Stimulated activated CD4-positive, alpha-beta T cell treated with anti-CD3 and anti-CD28 coated beads, Interleukin-1b, Interleukin-23, amount 100 ng/mL, for 1 hour (primary cell): ENCODE results near the gene CENPB.
"Not testable (repeated sequence)": the region's sequence is repeated elsewhere in the genome, so short reads cannot be mapped to it uniquely, and the experiment has no call there.

Experiments used
- DNase-seq, 2 donors: peaks; one replicate each; pipeline ENCODE4 v3.0.0-alpha.2; 2020; ENCODE audit warnings: low read depth in 2 of 2

CENPB gene, protein sequence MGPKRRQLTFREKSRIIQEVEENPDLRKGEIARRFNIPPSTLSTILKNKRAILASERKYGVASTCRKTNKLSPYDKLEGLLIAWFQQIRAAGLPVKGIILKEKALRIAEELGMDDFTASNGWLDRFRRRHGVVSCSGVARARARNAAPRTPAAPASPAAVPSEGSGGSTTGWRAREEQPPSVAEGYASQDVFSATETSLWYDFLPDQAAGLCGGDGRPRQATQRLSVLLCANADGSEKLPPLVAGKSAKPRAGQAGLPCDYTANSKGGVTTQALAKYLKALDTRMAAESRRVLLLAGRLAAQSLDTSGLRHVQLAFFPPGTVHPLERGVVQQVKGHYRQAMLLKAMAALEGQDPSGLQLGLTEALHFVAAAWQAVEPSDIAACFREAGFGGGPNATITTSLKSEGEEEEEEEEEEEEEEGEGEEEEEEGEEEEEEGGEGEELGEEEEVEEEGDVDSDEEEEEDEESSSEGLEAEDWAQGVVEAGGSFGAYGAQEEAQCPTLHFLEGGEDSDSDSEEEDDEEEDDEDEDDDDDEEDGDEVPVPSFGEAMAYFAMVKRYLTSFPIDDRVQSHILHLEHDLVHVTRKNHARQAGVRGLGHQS

GRCh38 chr20:3786665-3787323, at the start of gene CENPB:
TSS of gene CENPB (minus strand) at chr20:3786740. CDS start at chr20:3786483, 257 bp downstream.
- DNase-seq, result peak; percentile 85 to 90

DNA sequence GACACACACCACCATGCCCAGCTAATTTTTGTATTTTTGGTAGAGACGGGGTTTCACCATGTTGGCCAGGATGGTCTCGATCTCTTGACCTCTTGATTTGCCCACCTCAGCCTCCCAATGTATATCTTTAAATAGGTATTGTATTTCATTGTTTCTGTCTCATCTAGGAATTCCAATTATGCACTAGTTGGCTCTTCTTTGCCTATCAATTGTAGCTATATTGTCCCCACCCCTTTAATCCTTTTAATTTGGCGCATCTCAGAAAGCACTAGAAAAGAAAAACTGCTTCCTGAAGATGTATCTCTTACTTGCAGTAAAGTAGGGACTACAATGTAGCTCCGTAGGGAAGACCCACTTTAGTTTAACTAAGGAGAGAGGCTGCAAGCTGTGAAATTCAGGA, 49.6 kb upstream of the CENPB start:
- no peak for DNase-seq

DNA sequence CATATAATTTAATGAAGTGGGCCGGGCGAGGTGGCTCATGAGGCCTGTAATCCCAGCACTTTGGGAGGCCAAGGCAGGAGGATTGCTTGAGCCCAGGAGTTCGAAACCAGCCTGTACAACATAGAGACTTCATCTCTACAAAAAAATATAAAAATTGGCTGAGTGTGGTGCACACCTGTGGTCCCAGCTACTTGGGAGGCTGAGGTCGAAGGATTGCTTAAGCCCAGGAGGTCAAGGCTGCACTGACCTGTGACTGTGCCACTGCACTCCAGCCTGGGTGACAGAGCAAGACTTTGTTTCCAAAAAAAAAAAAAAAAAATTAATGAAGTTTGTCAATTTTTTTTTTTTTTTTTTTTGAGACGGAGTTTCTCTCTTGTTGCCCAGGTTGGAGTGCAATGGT, 43.4 kb upstream of the CENPB start:
- not testable (repeated sequence) for DNase-seq

DNA sequence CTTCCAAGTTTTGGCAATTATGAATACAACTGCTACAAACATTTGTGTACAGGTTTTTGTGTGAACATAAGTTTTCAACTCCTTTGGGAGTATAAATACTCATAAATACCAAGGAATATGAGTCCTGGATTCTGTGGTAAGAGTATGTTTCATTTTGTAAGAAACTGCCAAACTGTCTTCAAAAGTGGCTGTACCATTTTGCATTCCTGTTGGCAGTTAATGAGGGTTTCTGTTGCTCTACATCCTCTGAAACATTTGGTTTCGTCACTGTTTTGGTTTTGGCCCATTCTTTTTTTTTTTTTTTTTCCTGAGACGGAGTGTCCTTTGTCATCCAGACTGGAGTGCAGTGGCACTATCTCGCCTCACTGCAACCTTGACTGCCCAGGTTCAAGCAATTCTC, 42.3 kb upstream of the CENPB start:
- no peak for DNase-seq

DNA sequence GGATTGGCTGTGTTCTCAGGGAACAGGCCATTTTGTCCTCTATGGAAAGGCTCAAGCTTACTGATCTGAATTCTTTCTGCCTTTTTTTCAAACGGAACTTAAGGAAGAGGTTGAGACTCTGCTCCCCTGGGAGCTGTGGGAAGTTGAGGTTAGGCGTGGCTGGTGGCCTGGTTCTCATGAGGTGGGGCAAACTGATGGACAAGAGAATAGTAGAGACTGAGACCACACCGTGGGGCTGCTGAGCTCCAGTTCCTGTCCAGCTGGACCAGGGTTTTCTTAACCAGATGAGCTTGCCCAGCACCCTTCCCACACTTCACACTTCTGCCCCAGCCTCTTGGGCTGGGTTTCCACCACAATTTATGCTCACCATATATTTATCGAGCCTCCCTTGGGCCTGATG, 39.9 kb upstream of the CENPB start:
- no peak for DNase-seq

- no peak for DNase-seq
Observed at GRCh38 chr20:3825526-3825925, 39.0 kb upstream of the CENPB start.

- no peak for DNase-seq
Observed at GRCh38 chr20:3823881-3824280, 37.3 kb upstream of the CENPB start.

DNA sequence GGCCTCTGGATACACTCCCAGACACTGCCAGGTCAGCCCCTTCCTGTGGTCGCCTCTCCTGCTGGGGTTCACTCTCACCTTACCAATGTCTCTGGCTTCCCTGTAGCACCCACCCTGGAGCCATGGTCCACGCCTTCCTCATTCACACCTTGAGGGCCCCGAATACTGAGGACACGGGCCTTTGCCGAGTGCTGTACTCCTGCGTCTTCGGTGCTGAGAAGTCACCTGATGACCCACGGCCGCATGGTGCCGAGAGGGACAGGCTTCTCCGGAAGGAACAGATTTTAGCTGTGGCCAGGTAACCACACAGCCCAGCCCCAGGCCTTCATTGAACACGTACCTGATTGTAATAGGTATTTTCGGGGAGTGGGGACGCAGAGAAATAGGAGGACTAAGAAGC, 35.5 kb upstream of the CENPB start:
- no peak for DNase-seq

DNA sequence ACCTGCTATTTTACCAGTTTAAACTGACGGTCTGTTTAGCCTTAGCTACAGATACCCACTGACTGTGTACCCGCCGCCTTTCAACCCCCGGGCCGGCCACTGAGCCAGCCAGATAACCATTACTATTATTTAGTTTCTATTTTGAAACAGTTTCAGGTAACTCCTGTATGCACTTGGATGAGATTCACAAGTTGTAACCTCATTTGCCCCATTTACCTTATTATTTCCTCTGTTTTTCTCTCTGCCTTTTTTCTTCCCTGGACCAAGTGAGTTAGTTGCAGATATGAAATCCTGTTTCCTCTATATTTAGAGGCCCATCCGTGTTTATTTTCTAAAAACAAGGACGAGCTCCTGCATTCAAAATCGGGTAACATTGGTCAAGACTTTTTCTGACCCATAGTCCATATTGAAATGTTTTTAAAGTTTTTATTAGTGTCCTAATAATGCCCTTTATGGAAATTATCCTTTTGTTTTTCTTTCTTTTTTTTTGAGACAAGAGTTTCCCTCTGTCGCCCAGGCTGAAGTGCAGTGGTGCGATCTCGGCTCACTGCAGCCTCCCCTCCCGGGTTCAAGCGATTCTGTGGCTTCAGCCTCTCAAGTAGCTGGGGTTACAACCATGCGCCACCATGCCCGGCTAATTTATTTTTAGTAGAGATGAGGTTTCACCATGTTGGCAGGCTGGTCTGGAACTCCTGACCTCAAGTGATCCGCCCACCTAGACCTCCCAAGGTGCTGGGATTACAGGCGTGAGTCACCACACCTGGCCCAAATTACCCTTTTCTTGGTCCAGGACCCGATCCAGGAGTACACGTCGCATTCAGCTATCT, 34.6 kb upstream of the CENPB start:
- DNase-seq, result no peak

- peak; percentile 66 to 78 for DNase-seq
Observed at GRCh38 chr20:3820048-3820900, 33.7 kb upstream of the CENPB start, which contains the start of gene AP5S1. TSS of gene AP5S1 (plus strand) at chr20:3820547. CDS start at chr20:3822118, 1,571 bp downstream.

GRCh38 chr20:3819411-3820047, 33.0 kb upstream of the CENPB start:
- no peak for DNase-seq

DNA sequence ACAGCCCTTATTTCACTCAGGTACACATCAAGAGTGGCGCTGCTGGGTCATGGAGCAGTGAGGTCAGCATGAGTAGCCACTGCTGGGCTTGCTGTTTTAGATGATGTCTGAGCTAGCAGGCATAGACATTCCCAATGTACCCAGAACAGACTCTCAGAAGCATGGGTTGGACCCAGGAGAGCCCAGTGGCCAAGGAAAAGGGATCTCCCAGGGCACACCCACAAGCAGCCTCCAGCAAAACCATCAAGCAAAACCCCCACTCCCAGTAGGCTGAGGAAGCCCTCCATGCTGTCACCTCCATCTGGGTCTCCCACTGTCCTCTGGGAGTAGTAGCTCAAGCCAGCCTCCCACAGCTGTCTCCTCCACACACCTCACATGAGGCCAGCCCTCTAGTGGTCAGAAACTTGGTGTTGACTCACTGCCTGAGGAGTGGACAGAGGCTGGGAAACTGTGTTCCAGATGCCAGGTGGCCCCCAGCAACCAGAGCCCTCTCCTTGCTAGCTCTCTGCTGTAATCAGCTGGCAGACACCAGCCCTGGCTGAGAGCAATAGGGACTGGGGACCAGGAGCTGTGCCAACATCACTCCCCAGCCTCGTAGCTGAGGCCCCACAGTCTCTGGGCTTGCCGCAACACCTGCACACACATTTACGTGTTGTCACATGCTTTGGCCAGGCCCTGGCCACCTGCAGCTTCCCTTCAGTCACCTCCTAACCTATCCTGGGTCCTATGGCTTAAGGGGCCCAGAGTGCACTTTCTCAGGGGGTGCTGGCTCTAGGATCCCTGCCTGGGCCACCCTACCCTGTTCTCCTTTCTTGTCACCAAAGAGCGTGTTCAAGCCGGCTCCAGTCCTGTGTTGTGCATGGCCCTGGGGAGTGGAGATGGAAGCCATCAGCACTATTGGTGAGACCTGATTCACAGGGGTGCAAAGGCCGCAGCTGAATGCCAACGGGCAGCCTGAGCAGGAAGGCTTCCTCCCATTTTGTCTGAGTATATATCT, 31.9 kb upstream of the CENPB start:
- DNase-seq, result no peak

- DNase-seq, result no peak
Observed at GRCh38 chr20:3815703-3816315, 29.3 kb upstream of the CENPB start.

GRCh38 chr20:3814928-3815495, 28.5 kb upstream of the CENPB start:
- no peak for DNase-seq

- DNase-seq, result no peak
Observed at GRCh38 chr20:3813848-3814581, 27.5 kb upstream of the CENPB start.

DNA sequence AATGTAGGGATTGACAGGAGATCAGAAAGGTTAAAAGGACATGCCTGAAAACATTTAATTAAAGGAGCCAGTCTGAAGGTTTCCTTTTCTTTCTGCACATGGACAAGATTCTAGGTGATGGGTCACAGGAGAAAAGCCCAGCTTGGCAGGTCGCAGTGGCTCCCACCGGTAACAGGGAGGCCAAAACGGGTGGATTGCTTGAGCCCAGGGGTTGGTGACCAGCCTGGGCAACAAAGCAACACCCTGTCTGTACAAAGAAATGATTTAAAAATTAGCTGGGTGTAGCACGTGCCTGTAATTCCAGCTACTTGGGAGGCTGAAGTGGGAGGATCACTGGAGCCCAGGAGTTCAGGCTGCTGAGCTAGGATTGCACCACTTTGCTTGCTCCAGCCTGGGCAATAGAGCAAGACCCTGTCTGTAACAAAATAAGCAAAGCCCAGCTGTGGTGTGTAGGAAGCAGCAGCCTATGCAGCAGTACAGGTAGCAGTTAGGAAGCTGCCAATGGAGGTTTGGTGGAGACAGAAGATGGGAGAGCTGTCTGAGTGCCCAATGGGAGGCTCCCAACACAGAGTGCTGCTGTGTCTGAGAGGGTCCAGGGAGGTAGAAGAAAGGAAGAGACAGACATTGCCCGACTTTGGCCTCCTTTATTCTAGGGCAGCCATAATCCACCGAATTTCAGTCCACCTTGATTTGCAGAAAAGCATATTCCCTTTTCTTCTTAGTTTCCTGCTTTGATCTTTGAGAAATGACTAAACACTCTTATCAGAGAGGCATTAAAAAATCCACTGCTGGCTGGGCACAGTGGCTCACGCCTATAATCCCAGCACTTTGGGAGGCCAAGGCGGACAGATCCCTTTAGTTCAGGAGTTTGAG, 26.7 kb upstream of the CENPB start:
- no peak for DNase-seq

GRCh38 chr20:3812259-3812681, 25.7 kb upstream of the CENPB start:
- DNase-seq, result no peak
